Measurements from ENCODE around the gene NRL. TPM values are rescaled to one million over a fixed set of nuclear protein-coding genes. Genes with fewer than 3 reads are reported as not detected.
A peak's percentile ranks its signal among the peaks of the same experiment; 100 is the strongest.

The NRL gene
- 0.54 and 1.9 TPM in 2 replicates for total RNA-seq (ENCODE audit: low replicate concordance)

- Histone ChIP-seq H3K4me1 (peaks cover 6% of the 10 kb centered on the region), H3K9ac (peak within 1 kb of the TSS; percentile 39), H3K27me3 (no peaks in the 10 kb centered on the region), H3K4me2 (peak within 1 kb of the TSS; percentile 83), H2AFZ (replicated peaks) (peak within 1 kb of the TSS; percentile 80), H3F3A (ENCODE audit: low read depth) (peaks cover 19% of the 10 kb centered on the region), H3K9me3 (ENCODE audit: low read depth) (no peaks in the 10 kb centered on the region), H4K20me1 (ENCODE audit: low read depth) (no peaks in the 10 kb centered on the region), H3K36me3 (no peaks in the 10 kb centered on the region), H3K27ac (peak within 1 kb of the TSS; percentile 65), H3K4me3 (peak within 1 kb of the TSS; percentile 61), H3K79me2 (ENCODE audit: low read depth) (peaks cover 13% of the 10 kb centered on the region)
- Mint-ChIP-seq H3K4me3 (peak within 1 kb of the TSS; percentile 94), H3K27ac (peak within 1 kb of the TSS; percentile 95), H3K27me3 (ENCODE audit: insufficient read depth, low read depth) (peaks cover 3% of the 10 kb centered on the region), H3K36me3 (peaks cover 9% of the 10 kb centered on the region), H3K4me1 (peaks cover 15% of the 10 kb centered on the region), H3K9me3 (no peaks in the 10 kb centered on the region)
- TF ChIP-seq EZH2phosphoT487 (IDR thresholded peaks at IDR 0.05) (no peak), CTCF (IDR thresholded peaks at IDR 0.05) (no peak), EZH2 (IDR thresholded peaks at IDR 0.05) (no peak)
- peak; percentile 99 for DNase-seq (ENCODE audit: low spot score)
Measured at GRCh38 chr14:24114532-24115421, at the start of gene NRL, which contains the start of gene DCAF11. TSS of gene NRL (minus strand) at chr14:24114949. CDS start at chr14:24082848, 32,101 bp downstream. TSS of gene DCAF11 (plus strand) at chr14:24114777. CDS start at chr14:24115595, 818 bp downstream.

- H2AFZ ChIP-seq (replicated peaks) = no peak overlapping the region
- no peak overlapping the region for H3K4me3 ChIP-seq
- Mint-ChIP-seq H3K36me3 (peaks cover 6% of the 10 kb centered on the region), H3K27me3 (ENCODE audit: insufficient read depth, low read depth) (peaks cover 2% of the 10 kb centered on the region), H3K9me3 (no peaks in the 10 kb centered on the region), H3K27ac (peak overlapping the region; percentile 95), H3K4me1 (peaks cover 12% of the 10 kb centered on the region), H3K4me3 (peak overlapping the region; percentile 85)
- no peaks in the 10 kb centered on the region for H3K36me3 ChIP-seq
- no peak for DNase-seq (ENCODE audit: low spot score)
- H3K4me2 ChIP-seq = no peak overlapping the region
- H3K79me2 ChIP-seq (ENCODE audit: low read depth) = no peaks in the 10 kb centered on the region
- no peak overlapping the region for H3K27ac ChIP-seq
- H3K4me1 ChIP-seq = no peaks in the 10 kb centered on the region
- TF ChIP-seq EZH2phosphoT487 (IDR thresholded peaks at IDR 0.05) = no peak
- no peak for TF ChIP-seq EZH2 (IDR thresholded peaks at IDR 0.05)
- peaks cover 8% of the 10 kb centered on the region for H3F3A ChIP-seq (ENCODE audit: low read depth)
- no peak overlapping the region for H3K9ac ChIP-seq
- no peaks in the 10 kb centered on the region for H3K27me3 ChIP-seq
- H3K9me3 ChIP-seq (ENCODE audit: low read depth) = no peaks in the 10 kb centered on the region
- peaks cover 5% of the 10 kb centered on the region for H4K20me1 ChIP-seq (ENCODE audit: low read depth)
Measured at GRCh38 chr14:24162093-24162492, 47.3 kb upstream of the NRL start.

DNA sequence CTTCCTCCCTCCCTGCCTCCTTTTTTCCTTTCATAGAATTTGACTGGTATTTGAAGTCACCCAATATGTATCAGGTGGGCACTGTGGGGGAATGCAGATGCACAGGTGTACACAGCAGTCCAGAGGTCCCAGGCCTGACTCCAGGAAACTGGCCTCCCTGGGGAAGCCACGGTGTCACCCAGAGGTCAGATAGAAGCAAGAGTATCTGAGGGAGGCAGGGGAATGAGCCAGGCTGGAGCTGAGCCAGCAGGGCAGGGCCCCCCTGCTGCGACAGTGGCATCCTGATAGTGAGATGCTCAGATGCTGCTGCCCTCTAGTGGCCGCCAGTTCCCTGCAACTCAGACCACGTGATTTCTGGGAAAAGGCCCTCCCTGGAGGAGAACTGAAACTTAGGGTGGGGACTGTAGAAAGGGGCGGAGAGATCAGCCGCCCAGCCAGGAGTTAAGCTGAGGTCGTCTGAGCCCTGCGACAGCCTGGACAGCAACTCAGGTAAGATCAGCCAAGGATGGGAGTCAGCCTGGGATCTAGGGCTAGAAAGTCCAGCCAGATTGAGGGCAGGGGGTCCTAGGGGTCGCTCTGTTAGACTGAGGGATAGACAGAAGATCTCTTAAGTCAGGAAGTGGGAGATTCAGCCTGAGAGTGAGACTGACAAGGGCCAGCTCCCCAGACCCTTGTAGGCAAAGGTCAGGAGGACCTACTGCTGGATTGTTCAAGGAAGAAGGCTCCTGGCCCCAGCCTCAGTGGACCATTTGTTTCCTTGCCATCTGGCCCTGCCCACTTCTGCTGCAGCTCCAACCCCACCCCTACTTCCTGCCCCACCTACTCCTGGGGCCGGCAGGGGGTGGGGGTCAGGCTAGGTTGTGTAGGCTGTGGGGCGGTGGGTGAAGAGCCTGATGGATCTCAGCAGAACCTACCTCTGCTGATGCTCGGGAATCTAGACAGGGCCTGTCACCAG is 46.4 kb upstream of the NRL start, which contains the start of gene IRF9:
IRF9 (plus strand) TSS at position 416 of the 955 bp plus-strand sequence. CDS start 880 bp downstream, outside the sequence.
- no peak for TF ChIP-seq EZH2phosphoT487 (IDR thresholded peaks at IDR 0.05)
- peak; percentile 97 for TF ChIP-seq CTCF (IDR thresholded peaks at IDR 0.05)
- no peak for TF ChIP-seq EZH2 (IDR thresholded peaks at IDR 0.05)
- Histone ChIP-seq H3K27me3 (no peaks in the 10 kb centered on the region), H3K79me2 (ENCODE audit: low read depth) (no peaks in the 10 kb centered on the region), H3K9me3 (ENCODE audit: low read depth) (no peaks in the 10 kb centered on the region), H3K4me2 (peak within 1 kb of the TSS; percentile 60), H3K27ac (no peak within 1 kb of the TSS), H2AFZ (replicated peaks) (no peak within 1 kb of the TSS), H3K9ac (no peak within 1 kb of the TSS), H3K36me3 (no peaks in the 10 kb centered on the region), H3K4me1 (no peaks in the 10 kb centered on the region), H3F3A (ENCODE audit: low read depth) (peaks cover 8% of the 10 kb centered on the region), H4K20me1 (ENCODE audit: low read depth) (peaks cover 5% of the 10 kb centered on the region), H3K4me3 (peak within 1 kb of the TSS; percentile 21)
- no peaks in the 10 kb centered on the region for H3K9me3 Mint-ChIP-seq
- H3K36me3 Mint-ChIP-seq = peaks cover 11% of the 10 kb centered on the region
- peaks cover 4% of the 10 kb centered on the region for H3K27me3 Mint-ChIP-seq (ENCODE audit: insufficient read depth, low read depth)
- peak; percentile 98 for DNase-seq (ENCODE audit: low spot score)
- peaks cover 12% of the 10 kb centered on the region for H3K4me1 Mint-ChIP-seq
- H3K27ac Mint-ChIP-seq = peak within 1 kb of the TSS; percentile 95
- H3K4me3 Mint-ChIP-seq = peak within 1 kb of the TSS; percentile 85
